Activated naive CD4-positive, alpha-beta T cell treated with anti-CD3 and anti-CD28 coated beads, Interleukin-2, amount 50 U/mL, for 72 hours (primary cell): ENCODE results near the gene CDIP1. TPM values are rescaled to one million over a fixed set of nuclear protein-coding genes. Genes with fewer than 3 reads are reported as not detected.
A peak's percentile ranks its signal among the peaks of the same experiment; 100 is the strongest.

ENCODE experiments used
- ATAC-seq, 2 donors: fragments of 150-1000 bp; cut with Tn5 transposase; 2 replicates each; pipeline ENCODE4 v1.10.0; 2021; ENCODE audit warnings: mild to moderate bottlenecking in 2 of 2, moderate library complexity in 2 of 2
- DNase-seq, 2 donors: peaks; one replicate each; pipeline ENCODE4 v3.0.0; 2021 to 2022; ENCODE audit warnings: low spot score in 2 of 2
- H3K27ac Mint-ChIP-seq, 2 donors: one replicate each; pipeline ENCODE4 v1.8.0; 2022; ENCODE audit warnings: mild to moderate bottlenecking in 2 of 2, mixed read lengths in 2 of 2
- H3K36me3 Mint-ChIP-seq, 2 donors: one replicate each; pipeline ENCODE4 v1.8.0; 2022; ENCODE audit warnings: mixed read lengths in 2 of 2
- H3K9me3 Mint-ChIP-seq, 2 donors: one replicate each; pipeline ENCODE4 v1.8.0; 2022; ENCODE audit warnings: mixed read lengths in 2 of 2
- total RNA-seq, 2 donors: library from RNA; stranded (reverse); gene quantifications; one replicate each; pipeline ENCODE4 v1.2.3, GENCODE V29; 2022

Gene CDIP1
- total RNA-seq, 2 donors from 2014 or later = 27.5 to 32.9 TPM

DNA sequence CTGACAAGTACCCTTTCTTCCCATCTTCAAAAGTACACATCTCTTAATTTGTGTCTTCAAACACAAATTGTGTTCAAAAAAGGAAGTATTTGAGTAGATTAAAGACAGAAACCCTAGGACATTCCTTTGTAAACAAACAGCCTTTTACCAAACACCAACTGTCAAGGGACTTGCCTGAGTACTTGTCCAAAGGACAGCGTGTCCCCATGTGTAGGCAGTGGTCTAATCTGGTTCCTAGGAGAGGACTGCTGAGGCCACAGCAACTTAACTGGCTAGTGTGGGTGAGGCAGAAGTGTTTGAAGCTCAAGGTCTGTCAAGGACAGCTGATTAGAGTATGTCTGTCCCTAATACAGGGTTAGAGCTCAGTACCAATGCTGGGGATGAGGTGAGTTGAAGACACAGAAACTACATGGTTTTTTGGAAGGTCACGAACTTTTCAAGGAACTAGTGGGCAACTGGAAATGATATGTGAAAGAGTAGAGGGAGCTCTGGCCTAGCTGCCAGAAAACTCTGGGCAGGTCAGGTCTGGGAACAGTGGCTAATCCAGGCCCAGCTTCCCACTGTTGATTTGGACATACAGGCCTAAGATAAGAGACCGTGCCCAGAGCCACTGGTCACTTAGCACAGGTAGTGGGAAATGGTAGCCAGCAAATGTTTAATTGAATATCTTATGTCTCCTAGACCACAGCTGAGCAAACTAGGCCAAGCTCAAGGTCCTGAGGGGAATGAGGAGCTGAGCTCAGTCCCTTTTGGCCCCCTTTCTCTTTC lies 52.3 kb downstream of the CDIP1 start:
- H3K27ac Mint-ChIP-seq = peak overlapping the region; percentile 34 to 88
- no peaks in the 10 kb centered on the region for H3K9me3 Mint-ChIP-seq
- ATAC-seq = no peak
- no peak for DNase-seq
- peaks cover 10 to 23% of the 10 kb centered on the region in 2 donors for H3K36me3 Mint-ChIP-seq

DNA sequence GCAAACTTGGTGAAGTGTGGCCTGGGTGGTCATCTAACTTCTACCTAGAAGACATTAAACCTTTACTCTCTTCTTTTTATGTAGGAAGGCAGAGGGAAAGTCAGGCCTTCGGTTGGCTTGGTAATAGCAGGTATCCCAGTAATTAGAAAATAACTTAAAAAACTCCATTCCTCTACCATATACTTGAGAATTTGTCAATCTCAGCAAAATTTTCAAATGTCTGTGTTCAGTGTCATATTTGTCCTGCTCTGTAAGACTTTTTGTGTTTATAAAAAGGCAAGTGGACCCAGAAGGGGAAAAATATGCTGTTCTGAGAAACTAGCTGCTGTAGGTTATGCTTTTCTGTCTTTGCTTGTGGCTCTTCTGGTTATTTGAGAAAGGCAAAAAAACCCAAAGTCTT lies 56.6 kb downstream of the CDIP1 start:
- Mint-ChIP-seq H3K27ac (peak overlapping the region; percentile 6 to 66), H3K9me3 (no peaks in the 10 kb centered on the region), H3K36me3 (peaks cover 10 to 16% of the 10 kb centered on the region in 2 donors)
- ATAC-seq (no peak), DNase-seq (no peak)

DNA sequence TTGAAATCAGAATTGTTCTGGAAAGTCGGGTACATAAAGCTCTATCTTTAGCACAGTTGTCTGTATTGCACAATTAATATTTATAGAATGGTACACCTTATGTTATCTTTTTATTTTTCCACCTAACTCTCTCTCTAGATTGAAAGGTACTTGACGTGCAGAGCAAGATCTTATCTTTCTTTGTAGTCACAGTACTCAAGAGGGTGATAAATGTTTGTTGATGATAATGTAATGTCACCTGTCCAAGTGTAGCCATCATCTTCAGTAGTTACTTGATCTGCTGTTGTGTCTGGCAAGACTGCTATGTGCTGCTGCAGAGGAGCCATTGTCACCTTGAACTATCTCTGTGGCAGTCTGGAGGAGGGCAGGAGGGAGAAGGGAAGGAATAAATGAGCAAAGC lies 57.0 kb downstream of the CDIP1 start:
- H3K9me3 Mint-ChIP-seq = no peaks in the 10 kb centered on the region
- no peak for DNase-seq
- peaks cover 10 to 14% of the 10 kb centered on the region in 2 donors for H3K36me3 Mint-ChIP-seq
- ATAC-seq = no peak
- H3K27ac Mint-ChIP-seq = peak overlapping the region in 1 of 2 donors; percentile 7

DNA sequence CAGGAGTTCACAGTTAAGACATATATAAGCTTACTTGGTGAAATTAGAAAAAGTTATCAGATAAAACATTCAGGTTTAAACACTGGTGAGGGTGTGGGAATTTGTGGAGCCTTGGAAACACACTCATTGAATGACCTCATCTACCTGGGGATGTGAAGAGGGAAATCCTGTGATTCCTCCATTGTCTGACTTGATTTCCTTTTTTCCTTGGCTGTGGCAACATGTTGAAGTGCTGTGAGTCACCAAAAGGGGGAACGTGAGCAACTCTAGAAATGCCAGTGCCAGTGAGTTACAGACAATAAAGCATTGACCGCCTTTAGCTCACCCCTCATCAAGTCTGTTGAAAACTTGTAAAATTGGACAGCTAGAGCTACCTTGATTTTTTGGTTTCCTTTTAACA lies 60.6 kb downstream of the CDIP1 start:
- peaks cover 4% of the 10 kb centered on the region in 2 donors for H3K36me3 Mint-ChIP-seq
- H3K9me3 Mint-ChIP-seq = no peaks in the 10 kb centered on the region
- ATAC-seq = no peak
- peak overlapping the region in 1 of 2 donors; percentile 94 for H3K27ac Mint-ChIP-seq
- no peak for DNase-seq

DNA sequence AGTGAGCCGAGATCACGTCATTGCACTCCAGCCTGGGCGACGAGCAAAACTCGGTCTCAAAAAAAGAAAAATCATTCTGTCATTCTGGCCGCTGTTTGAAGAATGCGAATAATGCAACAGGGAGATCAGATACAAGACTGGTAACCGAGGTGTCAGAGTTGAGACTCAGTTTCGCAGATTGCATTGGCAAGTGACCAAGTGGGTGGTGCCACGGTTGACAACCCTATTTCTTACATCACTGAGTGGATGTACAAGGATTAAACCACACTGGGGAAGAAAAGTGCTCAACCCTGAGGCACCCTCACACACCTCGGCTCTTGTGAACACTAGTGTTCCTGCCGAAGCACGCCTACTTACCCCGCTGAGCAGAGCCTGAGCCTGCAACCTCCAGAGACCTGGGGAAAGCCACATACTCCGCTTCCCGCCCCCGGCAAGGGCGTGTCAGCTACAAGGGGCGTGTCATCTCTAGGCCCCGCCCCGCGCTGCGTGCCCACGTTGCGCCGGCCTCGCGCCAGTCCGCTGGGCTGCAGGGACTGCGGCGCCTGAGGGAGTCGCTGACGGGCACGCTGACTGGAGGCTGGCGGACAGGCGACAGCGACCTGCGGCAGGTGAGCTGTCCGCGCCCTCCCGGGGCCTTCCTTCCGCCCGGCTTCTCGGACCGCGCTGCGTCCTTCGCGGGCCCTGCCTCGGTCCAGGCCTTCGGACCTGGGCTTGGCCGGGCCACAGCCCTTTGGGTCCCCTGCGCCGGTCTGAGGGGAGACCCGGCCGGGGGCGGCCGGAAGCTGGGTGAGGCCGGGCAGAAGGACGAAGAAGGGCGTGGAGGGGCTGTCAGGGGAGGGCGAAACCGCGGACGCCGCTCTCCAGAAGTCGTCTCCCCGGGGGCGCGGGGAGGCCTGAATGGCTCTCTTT lies 62.4 kb downstream of the CDIP1 start, which contains the start of gene HMOX2:
TSS of gene HMOX2 (plus strand) at position 519 of the 909 bp plus-strand sequence. CDS start 29,127 bp downstream, outside the sequence.
- H3K36me3 Mint-ChIP-seq = peaks cover 4% of the 10 kb centered on the region in 2 donors
- H3K9me3 Mint-ChIP-seq = no peaks in the 10 kb centered on the region
- peak within 1 kb of the TSS; percentile 92 to 94 for H3K27ac Mint-ChIP-seq
- ATAC-seq (peak; percentile 87 to 90), DNase-seq (peak; percentile 98 to 99)

DNA sequence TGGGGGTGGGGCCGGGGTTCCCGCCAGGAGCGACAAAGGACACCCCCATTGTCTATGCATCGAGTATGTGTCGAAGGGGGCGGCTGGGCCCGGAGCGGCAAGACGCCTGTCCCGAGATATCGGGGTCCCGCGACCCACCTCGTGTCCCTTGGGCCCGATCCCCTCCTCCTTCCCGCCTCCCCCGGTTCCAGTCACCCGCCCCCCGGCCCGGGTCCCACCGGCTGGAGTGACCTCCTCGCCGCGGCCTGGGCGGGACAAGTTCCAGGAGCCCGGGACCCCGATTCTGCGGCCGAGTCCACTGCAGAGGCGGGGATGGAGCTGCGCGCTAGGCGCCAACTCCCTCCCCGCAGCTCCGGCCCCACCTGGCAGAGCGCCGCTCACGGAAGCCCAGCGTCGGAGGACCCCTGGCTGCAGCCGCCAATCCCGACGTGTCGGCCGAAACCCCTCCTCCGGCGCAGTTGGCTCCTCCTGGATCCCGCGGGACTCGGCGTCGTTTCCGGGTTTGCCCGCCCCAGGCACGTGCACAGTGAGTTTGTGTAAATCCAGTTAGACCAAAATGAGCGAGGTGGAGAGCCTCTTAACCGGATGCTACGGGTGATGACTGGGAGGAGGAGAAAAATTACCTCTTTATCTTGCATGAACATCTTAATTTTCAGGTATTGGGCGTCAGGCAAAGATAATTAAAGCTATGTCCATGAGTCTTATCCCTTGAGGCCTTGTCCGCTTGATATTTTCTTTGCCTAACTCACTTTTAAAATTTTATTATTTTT lies 64.2 kb downstream of the CDIP1 start, which contains the start of gene NMRAL1:
TSS of gene NMRAL1 (minus strand) at position 434 of the 770 bp plus-strand sequence. CDS start 493 bp downstream, outside the sequence.
- no peaks in the 10 kb centered on the region for H3K9me3 Mint-ChIP-seq
- DNase-seq = peak; percentile 89 to 91
- ATAC-seq = peak; percentile 64 to 71
- H3K36me3 Mint-ChIP-seq = peaks cover 4% of the 10 kb centered on the region in 2 donors
- H3K27ac Mint-ChIP-seq = peak within 1 kb of the TSS; percentile 70 to 94

DNA sequence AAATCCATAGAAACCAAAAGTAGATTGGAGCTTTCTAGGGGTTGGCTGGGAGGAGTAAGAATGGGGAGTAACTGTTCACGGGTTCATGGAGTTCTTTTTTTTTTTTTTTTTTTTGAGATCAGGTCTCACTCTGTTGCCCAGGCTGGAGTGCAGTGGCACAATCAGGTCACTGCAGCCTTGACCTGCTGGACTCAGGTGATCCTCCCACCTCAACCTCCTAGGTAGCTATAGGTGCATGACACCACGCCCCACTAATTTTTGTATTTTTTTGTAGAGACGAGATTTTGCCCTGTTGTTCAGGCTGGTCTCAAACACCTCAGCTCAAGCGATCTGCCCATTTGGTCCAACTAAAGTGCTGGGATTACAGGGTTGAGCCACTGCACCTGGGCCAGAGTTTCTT lies 65.7 kb downstream of the CDIP1 start:
- DNase-seq (no peak), ATAC-seq (no peak)
- Mint-ChIP-seq H3K27ac (peak overlapping the region in 1 of 2 donors; percentile 90), H3K36me3 (peaks cover 4% of the 10 kb centered on the region in 2 donors), H3K9me3 (no peaks in the 10 kb centered on the region)

DNA sequence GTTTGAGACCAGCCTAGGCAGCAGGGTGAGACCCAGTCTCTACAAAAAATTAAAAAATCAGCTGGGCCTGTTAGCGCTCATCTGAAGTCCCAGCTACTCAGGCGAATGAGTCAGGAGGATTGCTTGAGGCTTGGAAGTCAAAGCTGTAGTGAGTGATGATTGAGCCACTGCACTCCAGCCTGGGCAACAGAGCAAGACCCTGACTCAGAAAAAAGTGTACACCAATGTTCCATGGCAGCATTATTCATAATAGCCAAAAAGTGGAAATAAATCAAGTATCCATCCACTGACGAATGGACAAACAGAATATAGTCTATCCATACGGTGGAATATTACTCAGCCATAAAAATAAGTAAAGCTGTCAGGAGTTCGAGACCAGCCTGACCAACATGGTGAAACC lies 66.7 kb downstream of the CDIP1 start:
- DNase-seq (no peak), ATAC-seq (no peak)
- no peaks in the 10 kb centered on the region for H3K9me3 Mint-ChIP-seq
- H3K36me3 Mint-ChIP-seq = peaks cover 4 to 5% of the 10 kb centered on the region in 2 donors
- H3K27ac Mint-ChIP-seq = peak overlapping the region in 1 of 2 donors; percentile 30

DNA sequence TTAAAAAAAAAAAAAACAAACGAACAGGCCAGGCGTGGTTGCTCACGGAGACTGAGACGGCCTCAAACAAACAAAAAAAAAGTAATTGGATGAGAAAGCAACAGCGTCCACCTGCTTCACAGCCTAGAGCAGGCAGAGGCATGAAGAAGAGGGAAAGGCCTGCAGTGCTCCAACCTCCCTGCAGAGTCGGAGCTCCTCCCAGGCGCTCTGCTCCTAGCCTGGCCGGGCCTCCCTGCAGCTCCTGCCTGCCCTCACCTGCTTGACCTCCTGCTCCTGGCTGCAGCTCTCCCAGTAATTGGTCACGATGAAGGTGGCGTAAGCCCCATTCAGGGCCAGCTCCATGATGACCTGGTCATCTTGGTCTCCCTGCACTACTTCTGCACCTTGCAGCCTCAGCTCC lies 69.6 kb downstream of the CDIP1 start:
- Mint-ChIP-seq H3K9me3 (no peaks in the 10 kb centered on the region), H3K27ac (no peak overlapping the region), H3K36me3 (peaks cover 0 to 5% of the 10 kb centered on the region in 2 donors)
- ATAC-seq (no peak), DNase-seq (no peak)

DNA sequence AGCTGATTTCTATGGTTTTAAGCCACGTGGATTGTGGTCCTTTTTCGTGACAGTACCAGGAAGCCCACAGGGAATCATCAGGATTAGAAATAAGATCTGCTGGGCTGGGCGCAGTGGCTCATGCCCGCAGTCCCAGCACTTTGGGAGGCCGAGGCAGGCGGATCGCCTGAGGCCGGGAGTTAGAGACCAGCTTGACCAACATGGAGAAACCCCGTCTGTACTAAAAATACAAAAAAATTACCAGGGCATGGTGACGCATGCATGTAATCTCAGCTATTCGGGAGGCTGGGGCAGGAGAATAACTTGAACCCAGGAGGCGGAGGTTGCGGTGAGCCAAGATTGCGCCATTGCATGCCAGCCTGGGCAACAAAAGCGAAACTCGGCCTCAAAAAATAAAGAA lies 70.7 kb downstream of the CDIP1 start:
- Mint-ChIP-seq H3K9me3 (no peaks in the 10 kb centered on the region), H3K36me3 (peaks cover 0 to 8% of the 10 kb centered on the region in 2 donors), H3K27ac (peak overlapping the region in 1 of 2 donors; percentile 22)

DNA sequence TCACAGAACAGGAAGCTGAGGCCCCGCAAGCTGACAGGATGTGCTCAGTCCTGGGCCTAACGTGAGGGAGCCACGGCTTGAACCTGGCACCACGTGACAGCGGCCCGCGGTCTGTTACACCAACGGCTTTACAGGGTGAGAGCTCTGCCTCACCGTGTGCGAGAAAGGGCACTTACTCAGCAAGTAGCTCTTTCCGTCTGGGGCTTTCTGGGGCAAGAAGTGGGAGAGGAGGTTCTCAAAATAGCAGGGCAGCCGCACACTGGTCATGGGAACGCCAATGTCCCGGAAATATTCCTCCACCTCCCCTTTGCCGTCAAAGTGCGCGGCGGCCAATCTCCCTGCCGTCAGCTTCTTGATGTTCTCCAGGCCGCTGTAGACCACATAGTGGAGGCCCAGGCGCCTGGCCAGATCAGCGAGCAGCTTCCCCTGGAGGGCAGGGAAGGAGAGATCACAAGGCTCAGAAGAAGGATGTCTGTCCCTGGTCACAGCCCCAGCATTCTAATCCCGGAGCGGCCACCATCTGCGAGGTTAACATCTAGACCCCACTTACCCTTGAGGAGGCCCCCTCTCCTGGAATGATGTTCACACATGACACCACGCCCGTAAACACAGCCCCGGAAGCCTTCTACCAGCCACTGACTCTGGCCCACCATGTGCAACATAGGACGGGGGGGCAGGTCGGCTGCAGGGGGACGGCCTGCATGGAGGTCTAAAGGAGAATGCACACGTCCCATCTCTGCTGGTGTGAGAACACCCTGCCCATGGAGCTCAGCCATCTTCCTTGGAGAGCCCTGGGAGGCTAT lies 72.4 kb downstream of the CDIP1 start:
- Mint-ChIP-seq H3K36me3 (peaks cover 0 to 8% of the 10 kb centered on the region in 2 donors), H3K27ac (peak overlapping the region; percentile 31 to 79), H3K9me3 (no peaks in the 10 kb centered on the region)
- ATAC-seq (peak; percentile 72 to 91), DNase-seq (no peak)

More for the DNA sequence above, 70.7 kb downstream of the CDIP1 start:
- no peak for DNase-seq
- ATAC-seq = no peak

DNA sequence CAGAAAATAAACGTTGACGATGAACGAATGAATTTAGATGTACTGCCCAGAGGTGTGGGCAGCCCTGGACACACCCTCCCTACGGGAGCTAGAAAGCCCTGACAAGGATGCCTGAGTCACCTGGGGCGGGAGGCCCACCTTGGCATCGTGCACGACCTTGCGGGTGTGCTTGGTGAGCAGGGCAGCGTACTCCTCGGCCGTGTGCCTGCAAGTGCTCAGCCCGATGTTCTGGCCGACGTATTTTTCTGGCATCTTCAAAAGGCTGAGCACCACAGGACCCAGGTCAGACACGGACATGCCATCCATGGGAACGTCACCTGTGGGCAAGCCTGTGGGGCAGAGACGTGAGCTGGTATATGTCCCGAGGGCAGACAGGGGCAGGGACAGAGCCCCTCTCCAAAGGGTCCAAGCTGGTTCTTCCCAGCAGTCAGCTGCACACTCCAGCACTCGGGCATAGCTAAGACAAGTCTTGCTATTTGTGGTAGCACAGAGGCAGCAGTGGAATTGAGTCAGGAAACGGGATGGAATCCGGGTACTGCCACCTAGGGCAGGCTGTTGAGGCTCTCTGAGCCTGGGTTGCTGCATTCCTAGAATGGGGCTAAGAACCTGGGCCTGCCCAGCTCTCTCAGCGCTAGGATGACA lies 74.9 kb downstream of the CDIP1 start:
- Mint-ChIP-seq H3K36me3 (peaks cover 5 to 12% of the 10 kb centered on the region in 2 donors), H3K9me3 (no peaks in the 10 kb centered on the region), H3K27ac (peak overlapping the region; percentile 65)
- ATAC-seq (no peak), DNase-seq (no peak)

DNA sequence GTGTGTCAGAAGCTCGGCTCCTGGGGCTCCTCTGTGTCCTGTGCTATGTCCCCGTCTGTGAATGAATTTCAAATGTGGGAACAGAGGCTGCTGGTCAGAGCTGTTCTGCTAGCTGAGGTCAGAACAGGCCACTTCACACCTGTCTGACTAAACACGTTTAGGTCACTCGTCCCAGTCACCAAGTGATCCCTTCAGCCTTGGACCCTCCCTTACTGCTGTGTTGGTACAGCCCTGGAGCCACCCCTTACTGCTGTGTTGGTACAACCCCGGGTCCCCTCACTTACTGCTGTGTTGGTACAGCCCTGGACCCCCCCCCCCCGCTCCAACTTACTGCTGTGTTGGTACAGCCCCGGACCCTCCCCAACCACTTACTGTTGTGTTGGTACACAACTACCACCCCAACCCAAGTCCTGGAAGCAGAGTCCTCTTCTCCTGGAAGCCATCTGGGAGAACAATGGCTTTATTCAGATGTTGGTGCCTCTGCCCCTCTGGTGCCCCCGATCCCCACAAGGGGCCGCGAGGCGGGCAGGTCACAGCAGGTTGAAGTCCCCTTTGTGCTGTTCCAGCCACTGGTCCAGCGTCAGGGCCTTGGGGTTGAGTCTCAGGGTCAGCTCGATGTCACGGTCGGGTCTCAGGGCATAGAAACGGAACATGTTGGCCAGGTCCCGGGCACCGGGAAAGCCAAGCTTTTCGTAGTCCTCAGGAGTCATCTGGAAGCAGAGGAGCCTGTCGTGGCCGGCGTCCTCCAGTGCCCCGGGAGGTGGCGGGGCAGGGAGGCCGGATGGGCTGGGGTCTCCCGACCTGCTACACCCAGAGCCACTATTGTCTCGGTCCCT lies 77.1 kb downstream of the CDIP1 start:
- no peak for DNase-seq
- ATAC-seq = peak in 1 of 2 donors; percentile 24
- Mint-ChIP-seq H3K9me3 (no peaks in the 10 kb centered on the region), H3K36me3 (peaks cover 8 to 11% of the 10 kb centered on the region in 2 donors), H3K27ac (peak overlapping the region in 1 of 2 donors; percentile 82)

DNA sequence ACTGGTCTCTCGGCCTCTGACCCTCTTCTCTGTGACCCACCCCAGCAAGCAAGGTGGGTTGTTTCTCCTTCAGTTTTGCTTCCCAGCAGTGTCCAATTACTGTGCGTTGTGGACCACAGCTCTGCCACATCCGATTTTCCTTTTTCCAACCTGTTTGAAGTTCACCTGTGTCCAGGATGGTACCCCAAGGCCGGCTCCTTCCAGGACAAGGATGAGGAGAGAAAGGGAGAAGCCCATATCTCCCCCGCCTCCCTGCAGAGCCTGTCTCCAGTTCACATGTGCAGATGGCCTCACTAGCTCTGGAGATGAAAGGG lies 77.7 kb downstream of the CDIP1 start:
- peak overlapping the region in 1 of 2 donors; percentile 82 for H3K27ac Mint-ChIP-seq
- H3K36me3 Mint-ChIP-seq = peaks cover 8 to 11% of the 10 kb centered on the region in 2 donors
- DNase-seq (no peak), ATAC-seq (no peak)
- no peaks in the 10 kb centered on the region for H3K9me3 Mint-ChIP-seq
